ENCODE measurements around the gene FLYWCH2.

- TF ChIP-seq CTCF (conservative IDR thresholded peaks at IDR 0.05; ENCODE audit: low read length) (no peak), EZH2phosphoT487 (IDR thresholded peaks at IDR 0.05; ENCODE audit: borderline replicate concordance, low read depth, low read length) (no peak)
Measured at GRCh38 chr16:2833776-2834175, 49.2 kb upstream of the FLYWCH2 start.

Data from OCI-LY7 (cell line).